Suprapubic skin (tissue), 4 donors: ENCODE measurements around the gene ARL6IP5. TPM values are rescaled to one million over a fixed set of nuclear protein-coding genes. Genes with fewer than 3 reads are reported as not detected.

Experiments used
- DNase-seq, 2 donors: peaks; one replicate each; pipeline ENCODE4 v3.0.0-alpha.2; 2019; ENCODE audit warnings: low spot score in 2 of 2
- H3K27ac ChIP-seq: fragments of 200-600 bp; sonication (generic); one replicate; pipeline ENCODE4 v1.5.1; 2019
- H3K27me3 ChIP-seq: fragments of 200-600 bp; sonication (generic); one replicate; pipeline ENCODE4 v1.5.1; 2019
- H3K36me3 ChIP-seq: fragments of 200-600 bp; sonication (generic); one replicate; pipeline ENCODE4 v1.5.1; 2019
- H3K4me1 ChIP-seq: fragments of 200-600 bp; sonication (generic); one replicate; pipeline ENCODE4 v1.5.1; 2019
- H3K4me3 ChIP-seq: fragments of 200-600 bp; sonication (generic); one replicate; pipeline ENCODE4 v1.5.1; 2019; ENCODE audit warnings: mild to moderate bottlenecking
- H3K9me3 ChIP-seq: fragments of 200-600 bp; sonication (generic); one replicate; pipeline ENCODE4 v1.5.1; 2019
- CTCF ChIP-seq, 2 donors: fragments of 200-600 bp in 1 of 2; fragments of 450-650 bp in 1 of 2; sonication (generic) in 1 of 2; IDR thresholded peaks; one replicate each; pipeline ENCODE4 v1.5.1; 2016 to 2019; ENCODE audit warnings: antibody characterized with exemption in 2 of 2, mild to moderate bottlenecking in 1 of 2, moderate library complexity in 1 of 2
- EP300 ChIP-seq: sonication (generic); formaldehyde crosslinking; IDR thresholded peaks from one replicate; pipeline ENCODE4 v1.6.1; 2017; ENCODE audit warnings: antibody characterized with exemption
- POLR2A ChIP-seq, 2 donors: fragments of 450-650 bp; IDR thresholded peaks; one replicate each; pipeline ENCODE4 v1.6.1; 2017; ENCODE audit warnings: antibody characterized with exemption in 2 of 2, mild to moderate bottlenecking in 2 of 2, moderate library complexity in 2 of 2
- POLR2AphosphoS5 ChIP-seq, 3 donors: sonication (generic); formaldehyde crosslinking; IDR thresholded peaks; one replicate each; pipeline ENCODE4 v1.6.1; 2017; ENCODE audit warnings: antibody characterized with exemption in 3 of 3
- WGBS: methylation state at CpG from one replicate; pipeline ENCODE4 v1.1.5; 2018; 5-methylcytosine and 5-hydroxymethylcytosine counted together
- total RNA-seq, 4 donors: library from RNA; depleted of rRNA; stranded (reverse); fragments of >200 nt; gene quantifications; one replicate each; pipeline ENCODE4 v1.1.0, GENCODE V29; 2016

Gene ARL6IP5
- total RNA-seq, 4 donors from 2014 or later: 58.6 to 106 (median 69.0) TPM

- Histone ChIP-seq H3K4me3 (no peak overlapping the region), H3K4me1 (no peaks in the 10 kb centered on the region), H3K27me3 (no peaks in the 10 kb centered on the region), H3K36me3 (no peaks in the 10 kb centered on the region), H3K9me3 (no peaks in the 10 kb centered on the region), H3K27ac (no peak overlapping the region)
- DNase-seq: no peak
- TF ChIP-seq EP300 (no peak), POLR2AphosphoS5 (IDR thresholded peaks at IDR 0.05) (no peak), CTCF (IDR thresholded peaks at IDR 0.05) (no peak), POLR2A (IDR thresholded peaks at IDR 0.05) (no peak)
Measured at GRCh38 chr3:69145688-69146087, 61.0 kb downstream of the ARL6IP5 start.

DNA sequence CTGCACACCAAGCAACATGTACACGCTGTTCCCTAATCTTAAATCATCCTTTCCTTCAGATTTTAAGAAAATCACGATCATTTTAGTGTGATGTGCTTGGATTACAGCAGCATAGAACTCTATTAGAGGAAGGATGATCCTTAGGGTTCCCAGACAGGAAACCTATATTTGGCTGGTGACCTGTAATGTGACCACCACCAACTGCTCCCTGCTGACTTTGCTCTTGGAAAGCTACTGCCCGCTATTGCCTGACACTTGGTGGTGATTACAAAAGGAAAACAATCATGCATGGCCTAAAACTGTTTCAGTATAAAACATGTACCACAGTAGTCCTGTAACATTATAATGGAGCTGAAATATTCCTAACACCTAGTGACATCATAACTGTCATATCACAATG is 64.8 kb downstream of the ARL6IP5 start:
- no peaks in the 10 kb centered on the region for H3K36me3 ChIP-seq
- no peak for DNase-seq
- WGBS: 91% methylated on average over 3 of the region's 3 CpGs
- no peaks in the 10 kb centered on the region for H3K4me1 ChIP-seq
- no peak overlapping the region for H3K27ac ChIP-seq
- TF ChIP-seq EP300 (no peak), CTCF (IDR thresholded peaks at IDR 0.05) (no peak), POLR2AphosphoS5 (IDR thresholded peaks at IDR 0.05) (no peak), POLR2A (IDR thresholded peaks at IDR 0.05) (no peak)
- H3K4me3 ChIP-seq: no peak overlapping the region
- no peaks in the 10 kb centered on the region for H3K27me3 ChIP-seq
- no peaks in the 10 kb centered on the region for H3K9me3 ChIP-seq

Other genes with a start within 250 kb of the ARL6IP5 start
- not detected for gene TAFA4, start 152.4 kb upstream of the ARL6IP5 start, total RNA-seq
- gene EOGT, start 71.3 kb upstream of the ARL6IP5 start, total RNA-seq: 10 to 100 TPM; 15.3 to 27.8 (median 20.9) TPM
- gene TMF1, start 32.6 kb upstream of the ARL6IP5 start, total RNA-seq: 10 to 100 TPM; 19.2 to 46.3 (median 27.8) TPM
- gene UBA3, start 4.6 kb upstream of the ARL6IP5 start, total RNA-seq: 10 to 100 TPM; 37.2 to 77.7 (median 48.6) TPM
- gene LMOD3, start 37.7 kb downstream of the ARL6IP5 start, total RNA-seq: under 1 TPM in 1 of 4 donors, not detected in 3; 0.40 TPM